Measurements from ENCODE around the gene GM2A. TPM values are rescaled to one million over a fixed set of nuclear protein-coding genes. Genes with fewer than 3 reads are reported as not detected.

The GM2A gene
- total and polyA plus RNA-seq, 2 of the 13 experiments (the other 11 are each of a cell fraction or from before 2014, with no cell fraction given): 14.6 to 29.6 TPM

DNA sequence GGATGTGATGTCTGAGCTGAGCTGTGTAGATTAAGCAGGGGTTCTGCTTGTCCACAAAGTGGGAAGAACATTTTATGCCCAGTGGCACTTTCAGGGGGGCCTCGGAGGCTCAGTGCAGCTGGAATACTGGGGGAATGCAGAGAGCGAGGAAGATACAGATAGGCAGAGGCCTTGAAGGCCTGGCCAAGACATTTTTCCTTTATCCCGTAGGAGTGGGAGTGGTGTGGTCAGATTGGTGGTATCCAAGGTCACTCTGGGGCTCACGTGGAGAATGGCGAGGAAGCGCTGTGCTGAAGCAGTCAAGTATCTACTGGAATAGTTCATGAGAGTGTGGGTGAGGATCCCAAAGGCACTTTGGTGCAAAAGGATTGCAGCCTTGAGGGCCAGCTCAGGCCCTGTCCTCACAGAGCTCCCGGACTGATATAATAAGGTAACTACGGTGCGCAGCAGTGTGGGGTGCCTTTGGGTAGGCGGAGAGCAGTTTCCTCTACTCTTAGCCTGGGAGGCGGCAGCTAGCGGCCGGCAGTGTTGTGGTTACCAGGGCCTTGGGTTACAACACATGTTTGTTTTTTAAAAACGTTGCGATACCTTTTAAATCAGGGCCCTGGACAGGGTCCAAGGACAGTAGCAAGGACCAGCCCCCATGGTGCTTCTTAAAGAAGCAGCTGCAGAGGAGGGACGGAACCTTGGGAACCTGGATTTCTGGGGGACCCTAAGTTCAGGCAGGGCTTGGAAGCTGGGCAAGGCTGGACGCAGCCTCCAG, 18.3 kb upstream of the GM2A start (continued):
- TF ChIP-seq, protein P1, sequence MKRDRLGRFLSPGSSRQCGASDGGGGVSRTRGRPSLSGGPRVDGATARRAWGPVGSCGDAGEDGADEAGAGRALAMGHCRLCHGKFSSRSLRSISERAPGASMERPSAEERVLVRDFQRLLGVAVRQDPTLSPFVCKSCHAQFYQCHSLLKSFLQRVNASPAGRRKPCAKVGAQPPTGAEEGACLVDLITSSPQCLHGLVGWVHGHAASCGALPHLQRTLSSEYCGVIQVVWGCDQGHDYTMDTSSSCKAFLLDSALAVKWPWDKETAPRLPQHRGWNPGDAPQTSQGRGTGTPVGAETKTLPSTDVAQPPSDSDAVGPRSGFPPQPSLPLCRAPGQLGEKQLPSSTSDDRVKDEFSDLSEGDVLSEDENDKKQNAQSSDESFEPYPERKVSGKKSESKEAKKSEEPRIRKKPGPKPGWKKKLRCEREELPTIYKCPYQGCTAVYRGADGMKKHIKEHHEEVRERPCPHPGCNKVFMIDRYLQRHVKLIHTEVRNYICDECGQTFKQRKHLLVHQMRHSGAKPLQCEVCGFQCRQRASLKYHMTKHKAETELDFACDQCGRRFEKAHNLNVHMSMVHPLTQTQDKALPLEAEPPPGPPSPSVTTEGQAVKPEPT (CRISPR knock-in tag; IDR thresholded peaks at IDR 0.05; ENCODE audit: low read depth): no peak
- TF ChIP-seq ZNF235 (CRISPR knock-in tag; IDR thresholded peaks at IDR 0.05; ENCODE audit: borderline replicate concordance) (no peak), NCOR1 (IDR thresholded peaks at IDR 0.05; ENCODE audit: borderline replicate concordance, low read length) (peak; percentile 75; the same call in 1 of the 2 replicates), GFI1 (CRISPR knock-in tag; IDR thresholded peaks at IDR 0.05; ENCODE audit: borderline replicate concordance) (peak; percentile 94), RXRB (CRISPR knock-in tag; IDR thresholded peaks at IDR 0.05; ENCODE audit: borderline replicate concordance) (peak; percentile 66; the same call in 1 of the 2 replicates), NCOA2 (CRISPR knock-in tag; IDR thresholded peaks at IDR 0.05) (peak; percentile 87), HIVEP1 (CRISPR knock-in tag; IDR thresholded peaks at IDR 0.05) (no peak), TFAP4 (IDR thresholded peaks at IDR 0.05; ENCODE audit: borderline replicate concordance, low read depth) (0 out of 2 replicates have a peak, but pooled peaks have one; percentile 31), SAFB2 (CRISPR knock-in tag; IDR thresholded peaks at IDR 0.05; ENCODE audit: borderline replicate concordance, low read depth) (peak; percentile 61; the same call in 1 of the 2 replicates), SIX4 (CRISPR knock-in tag; IDR thresholded peaks at IDR 0.05) (0 out of 2 replicates have a peak, but pooled peaks have one; percentile 27)
- TF ChIP-seq, protein P2, sequence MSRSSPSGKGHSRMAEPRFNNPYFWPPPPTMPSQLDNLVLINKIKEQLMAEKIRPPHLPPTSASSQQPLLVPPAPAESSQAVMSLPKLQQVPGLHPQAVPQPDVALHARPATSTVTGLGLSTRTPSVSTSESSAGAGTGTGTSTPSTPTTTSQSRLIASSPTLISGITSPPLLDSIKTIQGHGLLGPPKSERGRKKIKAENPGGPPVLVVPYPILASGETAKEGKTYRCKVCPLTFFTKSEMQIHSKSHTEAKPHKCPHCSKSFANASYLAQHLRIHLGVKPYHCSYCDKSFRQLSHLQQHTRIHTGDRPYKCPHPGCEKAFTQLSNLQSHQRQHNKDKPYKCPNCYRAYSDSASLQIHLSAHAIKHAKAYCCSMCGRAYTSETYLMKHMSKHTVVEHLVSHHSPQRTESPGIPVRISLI (CRISPR knock-in tag; IDR thresholded peaks at IDR 0.05; ENCODE audit: borderline replicate concordance): no peak
- TF ChIP-seq, protein P3, sequence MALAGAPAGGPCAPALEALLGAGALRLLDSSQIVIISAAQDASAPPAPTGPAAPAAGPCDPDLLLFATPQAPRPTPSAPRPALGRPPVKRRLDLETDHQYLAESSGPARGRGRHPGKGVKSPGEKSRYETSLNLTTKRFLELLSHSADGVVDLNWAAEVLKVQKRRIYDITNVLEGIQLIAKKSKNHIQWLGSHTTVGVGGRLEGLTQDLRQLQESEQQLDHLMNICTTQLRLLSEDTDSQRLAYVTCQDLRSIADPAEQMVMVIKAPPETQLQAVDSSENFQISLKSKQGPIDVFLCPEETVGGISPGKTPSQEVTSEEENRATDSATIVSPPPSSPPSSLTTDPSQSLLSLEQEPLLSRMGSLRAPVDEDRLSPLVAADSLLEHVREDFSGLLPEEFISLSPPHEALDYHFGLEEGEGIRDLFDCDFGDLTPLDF (CRISPR knock-in tag; IDR thresholded peaks at IDR 0.05): no peak
- TF ChIP-seq, protein P4, sequence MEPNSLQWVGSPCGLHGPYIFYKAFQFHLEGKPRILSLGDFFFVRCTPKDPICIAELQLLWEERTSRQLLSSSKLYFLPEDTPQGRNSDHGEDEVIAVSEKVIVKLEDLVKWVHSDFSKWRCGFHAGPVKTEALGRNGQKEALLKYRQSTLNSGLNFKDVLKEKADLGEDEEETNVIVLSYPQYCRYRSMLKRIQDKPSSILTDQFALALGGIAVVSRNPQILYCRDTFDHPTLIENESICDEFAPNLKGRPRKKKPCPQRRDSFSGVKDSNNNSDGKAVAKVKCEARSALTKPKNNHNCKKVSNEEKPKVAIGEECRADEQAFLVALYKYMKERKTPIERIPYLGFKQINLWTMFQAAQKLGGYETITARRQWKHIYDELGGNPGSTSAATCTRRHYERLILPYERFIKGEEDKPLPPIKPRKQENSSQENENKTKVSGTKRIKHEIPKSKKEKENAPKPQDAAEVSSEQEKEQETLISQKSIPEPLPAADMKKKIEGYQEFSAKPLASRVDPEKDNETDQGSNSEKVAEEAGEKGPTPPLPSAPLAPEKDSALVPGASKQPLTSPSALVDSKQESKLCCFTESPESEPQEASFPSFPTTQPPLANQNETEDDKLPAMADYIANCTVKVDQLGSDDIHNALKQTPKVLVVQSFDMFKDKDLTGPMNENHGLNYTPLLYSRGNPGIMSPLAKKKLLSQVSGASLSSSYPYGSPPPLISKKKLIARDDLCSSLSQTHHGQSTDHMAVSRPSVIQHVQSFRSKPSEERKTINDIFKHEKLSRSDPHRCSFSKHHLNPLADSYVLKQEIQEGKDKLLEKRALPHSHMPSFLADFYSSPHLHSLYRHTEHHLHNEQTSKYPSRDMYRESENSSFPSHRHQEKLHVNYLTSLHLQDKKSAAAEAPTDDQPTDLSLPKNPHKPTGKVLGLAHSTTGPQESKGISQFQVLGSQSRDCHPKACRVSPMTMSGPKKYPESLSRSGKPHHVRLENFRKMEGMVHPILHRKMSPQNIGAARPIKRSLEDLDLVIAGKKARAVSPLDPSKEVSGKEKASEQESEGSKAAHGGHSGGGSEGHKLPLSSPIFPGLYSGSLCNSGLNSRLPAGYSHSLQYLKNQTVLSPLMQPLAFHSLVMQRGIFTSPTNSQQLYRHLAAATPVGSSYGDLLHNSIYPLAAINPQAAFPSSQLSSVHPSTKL (CRISPR knock-in tag; IDR thresholded peaks at IDR 0.05): peak; percentile 81
